Activated T-helper 2 cell treated with anti-CD3 and anti-CD28 coated beads, Interferon-gamma antibody, Interleukin-2, Interleukin-4, amounts not matched to agents 10 μg/mL and 5 μg/mL and 100 μg/mL, durations not matched to agents 14 hours and 24 hours and 36 hours (primary cell): Measurements from ENCODE around the gene DEFB116. TPM values are rescaled to one million over a fixed set of nuclear protein-coding genes. Genes with fewer than 3 reads are reported as not detected.
"Not testable (repeated sequence)": the region's sequence is repeated elsewhere in the genome, so short reads cannot be mapped to it uniquely, and the experiment has no call there.

Source experiments
- DNase-seq: peaks from one replicate; pipeline ENCODE4 v3.0.0; 2021; ENCODE audit warnings: low spot score
- H3K27ac Mint-ChIP-seq: one replicate; pipeline ENCODE4 v1.8.0; 2021; ENCODE audit warnings: mixed read lengths
- H3K27me3 Mint-ChIP-seq: one replicate; pipeline ENCODE4 v1.8.0; 2021; ENCODE audit warnings: low read depth, mixed read lengths
- H3K36me3 Mint-ChIP-seq: one replicate; pipeline ENCODE4 v1.8.0; 2021; ENCODE audit warnings: low read depth, mixed read lengths
- H3K4me1 Mint-ChIP-seq: one replicate; pipeline ENCODE4 v1.8.0; 2021; ENCODE audit warnings: low read depth, mixed read lengths
- H3K4me3 Mint-ChIP-seq: one replicate; pipeline ENCODE4 v1.8.0; 2021; ENCODE audit warnings: low read depth, mild to moderate bottlenecking, moderate library complexity, mixed read lengths
- H3K9me3 Mint-ChIP-seq: one replicate; pipeline ENCODE4 v1.8.0; 2021; ENCODE audit warnings: mixed read lengths
- intact Hi-C: fragments of 100-400 bp; cut with micrococcal nuclease; formaldehyde crosslinking; loops from one replicate; pipeline ENCODE4 v1.15.1; 2023
- total RNA-seq: library from RNA; stranded (reverse); gene quantifications from 2 replicates; pipeline ENCODE4 v1.2.3, GENCODE V29; 2022

Gene DEFB116
- not detected in 2 replicates for total RNA-seq

GRCh38 chr20:31308535-31309162 is at the start of gene DEFB116:
TSS of gene DEFB116 (minus strand) at chr20:31308585. CDS start at chr20:31308585, 0 bp downstream.
- H3K4me3 Mint-ChIP-seq: no peak within 1 kb of the TSS

GRCh38 chr20:31355981-31356380 is 47.6 kb upstream of the DEFB116 start:
- intact Hi-C loops: no loop called here
- Mint-ChIP-seq H3K9me3 (no peaks in the 10 kb centered on the region), H3K27me3 (no peaks in the 10 kb centered on the region), H3K27ac (no peak overlapping the region), H3K4me3 (no peak overlapping the region), H3K36me3 (no peaks in the 10 kb centered on the region), H3K4me1 (no peaks in the 10 kb centered on the region)
- DNase-seq: no peak

More at GRCh38 chr20:31308535-31309162, at the start of gene DEFB116:
- intact Hi-C loops: no loop called here
- DNase-seq: no peak
- Mint-ChIP-seq H3K27me3 (no peaks in the 10 kb centered on the region), H3K4me1 (no peaks in the 10 kb centered on the region), H3K9me3 (peaks cover 12% of the 10 kb centered on the region), H3K36me3 (no peaks in the 10 kb centered on the region), H3K27ac (no peak within 1 kb of the TSS)

- no peak overlapping the region for H3K27ac Mint-ChIP-seq
- H3K36me3 Mint-ChIP-seq: no peaks in the 10 kb centered on the region
- no peaks in the 10 kb centered on the region for H3K4me1 Mint-ChIP-seq
- no peak for DNase-seq
- H3K4me3 Mint-ChIP-seq: no peak overlapping the region
- intact Hi-C loops: no loop called here
- H3K27me3 Mint-ChIP-seq: no peaks in the 10 kb centered on the region
- no peaks in the 10 kb centered on the region for H3K9me3 Mint-ChIP-seq
Measured at GRCh38 chr20:31341470-31341869, 33.1 kb upstream of the DEFB116 start.

GRCh38 chr20:31330893-31331292 is 22.5 kb upstream of the DEFB116 start:
- Mint-ChIP-seq H3K27ac (no peak overlapping the region), H3K4me1 (no peaks in the 10 kb centered on the region), H3K4me3 (no peak overlapping the region), H3K36me3 (no peaks in the 10 kb centered on the region), H3K27me3 (no peaks in the 10 kb centered on the region), H3K9me3 (peaks cover 25% of the 10 kb centered on the region)
- DNase-seq: no peak
- intact Hi-C loops: no loop called here

- intact Hi-C loops: no loop called here
- peaks cover 43% of the 10 kb centered on the region for H3K9me3 Mint-ChIP-seq
- no peaks in the 10 kb centered on the region for H3K27me3 Mint-ChIP-seq
- no peaks in the 10 kb centered on the region for H3K4me1 Mint-ChIP-seq
- DNase-seq: no peak
- no peaks in the 10 kb centered on the region for H3K36me3 Mint-ChIP-seq
- H3K27ac Mint-ChIP-seq: no peak overlapping the region
- H3K4me3 Mint-ChIP-seq: no peak overlapping the region
Measured at GRCh38 chr20:31322504-31322903, 14.1 kb upstream of the DEFB116 start.

GRCh38 chr20:31284964-31285363 is 23.4 kb downstream of the DEFB116 start:
- H3K27me3 Mint-ChIP-seq, intact Hi-C loops, DNase-seq, H3K27ac Mint-ChIP-seq, H3K4me1 Mint-ChIP-seq, H3K36me3 Mint-ChIP-seq, H3K4me3 Mint-ChIP-seq: not testable (repeated sequence)
- H3K9me3 Mint-ChIP-seq: peaks cover 77% of the 10 kb centered on the region

GRCh38 chr20:31278178-31278577 is 30.2 kb downstream of the DEFB116 start:
- Mint-ChIP-seq H3K27ac (no peak overlapping the region), H3K27me3 (no peaks in the 10 kb centered on the region)
- intact Hi-C loops: no loop called here

GRCh38 chr20:31274441-31274840 is 33.9 kb downstream of the DEFB116 start:
- Mint-ChIP-seq H3K4me1 (no peaks in the 10 kb centered on the region), H3K4me3 (no peak overlapping the region), H3K27me3 (no peaks in the 10 kb centered on the region), H3K9me3 (peaks cover 67% of the 10 kb centered on the region), H3K27ac (no peak overlapping the region), H3K36me3 (peaks cover 3% of the 10 kb centered on the region)
- intact Hi-C loops: no loop called here
- no peak for DNase-seq

More at GRCh38 chr20:31278178-31278577, 30.2 kb downstream of the DEFB116 start:
- no peaks in the 10 kb centered on the region for H3K36me3 Mint-ChIP-seq
- no peaks in the 10 kb centered on the region for H3K4me1 Mint-ChIP-seq
- DNase-seq: no peak
- H3K4me3 Mint-ChIP-seq: no peak overlapping the region
- peaks cover 59% of the 10 kb centered on the region for H3K9me3 Mint-ChIP-seq

GRCh38 chr20:31260326-31260932 is 48.0 kb downstream of the DEFB116 start:
- Mint-ChIP-seq H3K27ac (no peak overlapping the region), H3K27me3 (no peaks in the 10 kb centered on the region), H3K36me3 (no peaks in the 10 kb centered on the region), H3K4me1 (no peaks in the 10 kb centered on the region), H3K9me3 (peaks cover 57% of the 10 kb centered on the region), H3K4me3 (no peak overlapping the region)
- intact Hi-C loops: no loop called here
- DNase-seq: no peak

GRCh38 chr20:31257364-31257763 is 51.0 kb downstream of the DEFB116 start, which contains the start of gene DEFB115:
TSS of gene DEFB115 (plus strand) at chr20:31257664. CDS start at chr20:31257664, 0 bp downstream.
- no peaks in the 10 kb centered on the region for H3K4me1 Mint-ChIP-seq
- peaks cover 69% of the 10 kb centered on the region for H3K9me3 Mint-ChIP-seq
- no peak within 1 kb of the TSS for H3K4me3 Mint-ChIP-seq
- no peaks in the 10 kb centered on the region for H3K27me3 Mint-ChIP-seq
- intact Hi-C loops: no loop called here
- no peak for DNase-seq
- no peak within 1 kb of the TSS for H3K27ac Mint-ChIP-seq
- H3K36me3 Mint-ChIP-seq: no peaks in the 10 kb centered on the region

- no peak for DNase-seq
- Mint-ChIP-seq H3K4me1 (no peaks in the 10 kb centered on the region), H3K27ac (no peak overlapping the region), H3K27me3 (no peaks in the 10 kb centered on the region), H3K4me3 (no peak overlapping the region), H3K36me3 (no peaks in the 10 kb centered on the region), H3K9me3 (peaks cover 73% of the 10 kb centered on the region)
- intact Hi-C loops: no loop called here
Measured at GRCh38 chr20:31256959-31257358, 51.4 kb downstream of the DEFB116 start.
